ENCODE measurements around the gene KITLG.

Gene KITLG

DNA sequence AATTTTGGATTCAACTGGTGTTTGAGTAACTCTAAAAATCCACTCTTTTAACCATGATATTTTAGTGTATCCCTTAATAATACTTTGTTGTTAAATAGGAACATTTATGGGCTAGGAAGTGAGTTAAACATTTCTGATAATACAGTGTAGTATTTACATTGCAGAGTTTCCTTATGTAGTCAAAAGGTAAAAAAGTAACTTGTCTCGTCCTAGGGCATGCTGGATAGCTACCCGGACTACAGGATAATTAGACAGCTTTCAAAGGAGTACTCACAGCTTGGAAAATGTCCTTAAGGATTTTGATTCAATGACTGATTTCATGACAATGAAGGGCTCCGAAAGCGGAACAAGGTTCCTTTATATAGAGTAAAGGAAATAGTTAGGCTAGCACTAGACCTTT, 14.5 kb upstream of the KITLG start:
- Histone ChIP-seq H3K4me3 (ENCODE audit: low read length) (no peak overlapping the region), H3K4me1 (ENCODE audit: insufficient read depth, low read length) (no peaks in the 10 kb centered on the region), H3K27me3 (ENCODE audit: insufficient read depth, low read length) (no peaks in the 10 kb centered on the region), H3K9me3 (ENCODE audit: low read length) (no peaks in the 10 kb centered on the region), H2AFZ (ENCODE audit: low read depth, low read length) (no peak overlapping the region), H3K36me3 (ENCODE audit: insufficient read depth, low read length) (no peaks in the 10 kb centered on the region)

DNA sequence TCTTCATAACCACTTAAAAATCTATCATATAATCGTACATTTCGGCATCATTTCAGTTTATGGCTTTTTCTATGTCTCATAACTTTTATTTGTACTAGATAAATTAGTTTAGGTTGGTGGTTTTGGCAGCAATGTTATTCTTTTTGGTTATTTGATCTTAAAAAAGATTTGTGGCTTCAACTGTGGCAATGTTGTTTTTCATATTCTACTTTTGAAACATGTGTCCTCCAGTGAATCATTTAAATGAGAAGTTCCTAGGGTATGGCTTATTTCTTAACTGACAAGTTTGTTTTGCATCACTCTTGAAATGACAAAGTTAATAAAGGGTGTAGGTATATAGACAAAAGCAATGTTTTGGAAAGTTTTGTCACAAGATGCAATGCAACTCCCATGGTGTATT, 11.1 kb upstream of the KITLG start:
- Histone ChIP-seq H3K4me3 (ENCODE audit: low read length) (no peak overlapping the region), H3K9me3 (ENCODE audit: low read length) (peaks cover 2% of the 10 kb centered on the region), H3K4me1 (ENCODE audit: insufficient read depth, low read length) (no peaks in the 10 kb centered on the region), H2AFZ (ENCODE audit: low read depth, low read length) (no peak overlapping the region), H3K36me3 (ENCODE audit: insufficient read depth, low read length) (no peaks in the 10 kb centered on the region), H3K27me3 (ENCODE audit: insufficient read depth, low read length) (no peaks in the 10 kb centered on the region)

DNA sequence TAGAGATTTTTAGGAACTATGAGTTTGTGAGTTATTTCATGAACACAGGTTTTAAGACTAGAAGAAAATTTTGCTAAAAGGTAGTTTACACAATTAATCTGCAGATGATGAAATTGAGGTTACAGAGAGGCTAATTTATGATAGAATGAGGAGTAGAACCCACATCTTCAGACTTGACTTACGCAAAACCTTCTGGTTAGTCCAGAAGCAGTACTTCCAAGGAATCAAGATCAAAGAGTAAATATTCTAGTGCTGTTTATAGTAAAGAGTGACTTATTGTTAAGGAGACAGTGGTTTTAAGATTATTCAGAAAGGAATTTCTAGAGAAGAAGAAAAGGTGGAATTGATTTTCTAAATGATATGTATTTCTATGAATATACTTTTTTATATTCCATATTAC, 10.6 kb upstream of the KITLG start:
- no peaks in the 10 kb centered on the region for H3K4me1 ChIP-seq (ENCODE audit: insufficient read depth, low read length)
- no peak overlapping the region for H2AFZ ChIP-seq (ENCODE audit: low read depth, low read length)
- no peak overlapping the region for H3K4me3 ChIP-seq (ENCODE audit: low read length)
- H3K9me3 ChIP-seq (ENCODE audit: low read length), result peaks cover 2% of the 10 kb centered on the region
- no peaks in the 10 kb centered on the region for H3K36me3 ChIP-seq (ENCODE audit: insufficient read depth, low read length)
- no peaks in the 10 kb centered on the region for H3K27me3 ChIP-seq (ENCODE audit: insufficient read depth, low read length)

DNA sequence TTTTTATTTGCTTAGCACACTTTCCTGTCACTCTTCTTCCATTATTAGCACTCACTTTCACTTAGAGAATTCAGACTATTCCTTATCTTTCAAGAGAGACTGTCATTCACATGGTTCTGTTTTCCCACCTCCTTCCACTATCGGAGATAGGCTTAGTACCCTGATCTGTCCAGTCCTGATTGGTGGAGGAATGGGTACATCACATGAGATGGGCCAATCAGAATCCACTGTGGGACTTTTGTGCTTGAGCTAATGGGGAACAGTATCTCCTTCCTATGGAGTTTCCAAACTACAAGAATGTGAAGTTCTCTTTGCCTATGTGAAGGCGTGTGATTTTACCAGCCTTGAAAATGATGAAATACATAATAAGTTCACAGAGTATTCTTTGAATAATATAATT, 4.8 kb upstream of the KITLG start:
- H3K36me3 ChIP-seq (ENCODE audit: insufficient read depth, low read length), result no peaks in the 10 kb centered on the region
- H3K27me3 ChIP-seq (ENCODE audit: insufficient read depth, low read length), result no peaks in the 10 kb centered on the region
- peaks cover 3% of the 10 kb centered on the region for H3K4me1 ChIP-seq (ENCODE audit: insufficient read depth, low read length)
- no peak overlapping the region for H3K4me3 ChIP-seq (ENCODE audit: low read length)
- H3K9me3 ChIP-seq (ENCODE audit: low read length), result peaks cover 6% of the 10 kb centered on the region
- H2AFZ ChIP-seq (ENCODE audit: low read depth, low read length), result no peak overlapping the region

DNA sequence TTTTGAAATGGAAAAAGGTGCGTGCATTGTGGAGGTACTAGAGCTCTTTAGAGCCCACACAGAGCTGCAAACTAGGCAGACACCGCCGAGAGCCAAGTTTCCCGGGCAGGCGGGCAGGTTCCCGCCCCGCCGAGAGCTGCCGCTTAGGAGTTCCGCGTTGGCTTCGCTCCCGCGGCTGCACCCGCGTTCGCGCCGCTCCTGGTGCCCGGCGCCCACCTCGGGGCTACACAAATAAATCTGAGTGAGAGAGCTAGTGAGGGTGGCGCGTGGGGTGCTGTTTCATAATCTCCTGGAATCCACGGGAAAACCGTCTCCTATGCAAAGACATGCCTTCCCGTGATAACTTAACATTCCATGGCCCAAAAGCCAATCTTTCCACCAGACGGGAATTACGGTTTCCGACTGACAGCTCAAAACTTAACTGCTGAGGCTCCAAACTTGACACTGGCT, 645 bp downstream of the KITLG start:
- H3K27me3 ChIP-seq (ENCODE audit: insufficient read depth, low read length), result no peaks in the 10 kb centered on the region

DNA sequence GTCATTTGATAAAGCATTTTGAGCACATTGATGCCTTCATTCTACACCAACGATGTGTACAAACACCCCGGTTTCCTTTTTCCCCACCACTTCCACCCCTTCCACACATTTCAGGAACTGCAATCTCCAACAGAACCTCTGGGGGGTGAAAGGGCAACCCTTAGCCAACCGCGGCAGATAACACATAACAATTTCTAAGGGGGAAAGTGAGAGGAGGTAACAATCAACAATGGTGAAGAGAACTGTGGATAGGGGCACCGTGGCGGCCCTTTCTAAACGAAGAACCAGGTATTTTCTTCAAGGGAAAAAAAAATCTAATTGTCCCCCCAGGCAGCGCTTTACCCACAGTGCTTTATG, 1.1 kb downstream of the KITLG start:
- Histone ChIP-seq H3K4me3 (ENCODE audit: low read length) (peak overlapping the region; percentile 80), H3K4me1 (ENCODE audit: insufficient read depth, low read length) (peaks cover 51% of the 10 kb centered on the region), H3K27me3 (ENCODE audit: insufficient read depth, low read length) (no peaks in the 10 kb centered on the region), H3K36me3 (ENCODE audit: insufficient read depth, low read length) (no peaks in the 10 kb centered on the region), H3K9me3 (ENCODE audit: low read length) (no peaks in the 10 kb centered on the region), H2AFZ (ENCODE audit: low read depth, low read length) (peak overlapping the region; percentile 63)

More for the DNA sequence above, 645 bp downstream of the KITLG start:
- H3K9me3 ChIP-seq (ENCODE audit: low read length), result no peaks in the 10 kb centered on the region
- peak overlapping the region; percentile 80 for H3K4me3 ChIP-seq (ENCODE audit: low read length)
- H3K36me3 ChIP-seq (ENCODE audit: insufficient read depth, low read length), result no peaks in the 10 kb centered on the region
- peaks cover 46% of the 10 kb centered on the region for H3K4me1 ChIP-seq (ENCODE audit: insufficient read depth, low read length)
- peak overlapping the region; percentile 63 for H2AFZ ChIP-seq (ENCODE audit: low read depth, low read length)

DNA sequence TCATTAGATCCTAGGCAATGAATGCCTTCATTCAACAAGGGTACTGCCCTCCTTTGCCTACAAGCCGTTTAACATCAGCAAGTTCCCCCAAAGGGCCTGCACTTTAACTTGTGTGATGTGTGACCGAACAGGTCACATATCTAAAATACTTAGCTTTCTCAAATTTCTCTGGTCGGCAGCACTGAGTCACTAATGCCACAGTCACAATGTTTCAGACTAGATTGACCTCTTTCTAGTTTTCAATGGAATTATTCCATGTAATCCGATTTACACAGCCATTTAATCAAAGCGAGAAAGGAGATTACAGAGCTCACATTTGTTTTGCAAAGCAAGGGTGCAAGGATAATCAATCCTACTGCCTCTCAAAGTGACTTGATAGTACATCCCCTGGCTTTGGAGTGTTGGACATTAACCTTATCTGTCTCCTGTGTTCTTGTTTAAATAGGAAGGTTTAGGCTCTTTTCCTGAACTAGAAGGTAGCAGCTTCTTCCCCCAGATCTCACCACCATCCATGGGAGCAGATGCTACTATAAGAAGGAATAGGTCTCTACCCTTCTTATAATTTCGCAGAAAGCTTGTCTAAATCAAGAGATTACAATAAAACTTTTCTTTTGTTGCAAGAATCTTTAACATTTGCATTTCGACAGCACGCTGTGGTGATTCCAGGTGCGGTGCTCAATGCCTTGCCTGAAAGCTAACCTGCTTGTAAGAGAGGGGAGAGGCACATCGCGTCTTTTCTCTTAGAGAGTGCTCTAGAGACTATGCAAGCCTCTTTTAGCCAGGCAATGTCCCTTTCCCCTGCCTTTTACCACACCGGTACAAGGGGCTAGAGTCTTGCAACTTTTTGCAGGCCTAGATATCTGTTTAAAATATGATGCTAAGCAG, 1.8 kb downstream of the KITLG start:
- no peaks in the 10 kb centered on the region for H3K27me3 ChIP-seq (ENCODE audit: insufficient read depth, low read length)
- H3K9me3 ChIP-seq (ENCODE audit: low read length), result no peaks in the 10 kb centered on the region
- H3K36me3 ChIP-seq (ENCODE audit: insufficient read depth, low read length), result no peaks in the 10 kb centered on the region
- peak overlapping the region; percentile 80 for H3K4me3 ChIP-seq (ENCODE audit: low read length)
- peaks cover 54% of the 10 kb centered on the region for H3K4me1 ChIP-seq (ENCODE audit: insufficient read depth, low read length)
- H2AFZ ChIP-seq (ENCODE audit: low read depth, low read length), result peak overlapping the region; percentile 63

DNA sequence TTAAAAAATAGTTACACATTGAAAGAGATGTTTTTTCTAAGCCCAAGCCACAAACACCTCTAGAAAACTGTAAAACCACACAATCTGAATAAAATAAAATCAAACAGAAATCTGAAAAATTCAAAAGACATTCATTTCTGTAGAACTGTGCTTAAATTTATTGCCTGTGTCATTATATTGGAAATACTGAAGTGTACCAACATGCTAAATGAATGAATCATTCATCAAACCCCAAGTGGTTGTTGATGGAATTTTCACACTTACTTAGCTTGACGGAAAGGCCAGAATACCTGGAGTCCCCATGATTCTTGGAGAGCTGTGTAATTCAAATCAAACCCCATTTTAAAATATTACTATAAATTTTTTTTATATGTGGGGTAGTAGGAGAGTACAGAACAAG, 2.7 kb downstream of the KITLG start:
- H2AFZ ChIP-seq (ENCODE audit: low read depth, low read length), result no peak overlapping the region
- H3K27me3 ChIP-seq (ENCODE audit: insufficient read depth, low read length), result no peaks in the 10 kb centered on the region
- H3K36me3 ChIP-seq (ENCODE audit: insufficient read depth, low read length), result no peaks in the 10 kb centered on the region
- H3K4me1 ChIP-seq (ENCODE audit: insufficient read depth, low read length), result peaks cover 64% of the 10 kb centered on the region
- no peaks in the 10 kb centered on the region for H3K9me3 ChIP-seq (ENCODE audit: low read length)
- peak overlapping the region; percentile 80 for H3K4me3 ChIP-seq (ENCODE audit: low read length)

DNA sequence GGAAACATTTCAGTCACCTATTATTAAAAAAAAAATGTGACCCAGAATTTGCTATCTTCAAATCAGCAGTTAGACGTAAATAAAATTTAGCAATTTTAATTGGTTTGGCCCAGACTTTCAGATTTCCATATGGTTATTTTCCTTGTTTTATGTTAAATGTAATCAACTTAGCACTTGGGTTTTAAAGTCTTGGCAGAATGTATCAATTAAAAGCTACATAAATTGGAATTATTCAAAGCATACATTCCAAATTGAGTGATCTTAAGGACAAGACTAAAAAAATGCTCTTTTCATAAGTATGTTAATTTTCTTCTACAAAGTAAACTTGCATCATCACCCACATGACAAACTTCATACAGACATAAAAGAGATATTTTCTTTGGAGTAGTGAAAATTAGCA, 3.4 kb downstream of the KITLG start:
- H2AFZ ChIP-seq (ENCODE audit: low read depth, low read length), result no peak overlapping the region
- H3K4me1 ChIP-seq (ENCODE audit: insufficient read depth, low read length), result peaks cover 65% of the 10 kb centered on the region
- H3K9me3 ChIP-seq (ENCODE audit: low read length), result no peaks in the 10 kb centered on the region
- no peaks in the 10 kb centered on the region for H3K27me3 ChIP-seq (ENCODE audit: insufficient read depth, low read length)
- no peak overlapping the region for H3K4me3 ChIP-seq (ENCODE audit: low read length)
- H3K36me3 ChIP-seq (ENCODE audit: insufficient read depth, low read length), result no peaks in the 10 kb centered on the region

DNA sequence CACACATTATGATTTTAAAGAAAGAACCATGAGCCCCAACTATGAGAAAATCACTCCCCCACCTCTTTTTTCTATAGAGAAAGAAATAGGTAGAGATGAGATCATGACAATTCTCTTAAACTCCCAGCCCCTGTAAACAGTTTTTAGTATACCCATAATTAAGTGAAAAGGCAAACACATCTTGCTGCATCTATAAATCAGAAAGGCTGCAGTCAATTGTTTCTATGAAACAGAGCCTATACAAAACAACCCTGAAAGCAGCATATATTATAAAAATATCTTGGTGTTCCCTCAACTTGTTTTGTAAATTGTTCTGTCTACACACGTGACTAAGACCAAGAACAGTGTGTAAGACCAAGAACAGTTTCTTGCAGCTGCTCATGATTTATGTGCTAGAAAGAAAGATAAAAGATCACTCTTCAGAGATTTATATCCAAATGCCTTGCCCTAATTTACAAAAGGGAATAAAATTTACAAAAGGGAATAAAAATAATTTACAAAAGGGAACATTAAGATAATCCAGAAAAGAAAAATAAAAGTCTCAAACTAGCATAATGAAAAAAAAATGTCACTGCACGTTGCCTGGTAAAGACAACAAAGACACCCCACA, 4.8 kb downstream of the KITLG start:
- H2AFZ ChIP-seq (ENCODE audit: low read depth, low read length), result no peak overlapping the region
- no peaks in the 10 kb centered on the region for H3K27me3 ChIP-seq (ENCODE audit: insufficient read depth, low read length)
- H3K36me3 ChIP-seq (ENCODE audit: insufficient read depth, low read length), result no peaks in the 10 kb centered on the region
- H3K9me3 ChIP-seq (ENCODE audit: low read length), result no peaks in the 10 kb centered on the region
- peaks cover 62% of the 10 kb centered on the region for H3K4me1 ChIP-seq (ENCODE audit: insufficient read depth, low read length)
- H3K4me3 ChIP-seq (ENCODE audit: low read length), result no peak overlapping the region

DNA sequence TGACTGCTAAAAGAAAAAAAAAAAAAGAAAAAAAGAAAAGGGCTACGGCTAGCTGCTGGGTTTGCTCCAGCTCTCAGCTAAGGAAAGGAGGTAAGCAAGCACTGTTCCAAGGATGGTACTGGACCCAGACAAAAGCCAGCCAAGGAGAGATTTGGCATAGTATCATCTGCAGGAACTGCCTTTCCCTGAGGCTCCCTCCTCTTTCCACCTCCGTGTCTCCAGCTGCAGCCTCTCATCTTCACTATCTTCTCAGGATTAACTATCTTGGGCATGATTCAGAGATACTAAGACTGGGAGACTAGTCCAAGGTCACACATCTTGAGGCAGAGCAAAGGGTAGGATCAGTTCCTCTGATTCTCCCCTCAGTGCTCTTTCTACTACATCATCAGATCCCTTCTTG, 6.0 kb downstream of the KITLG start:
- Histone ChIP-seq H3K4me1 (ENCODE audit: insufficient read depth, low read length) (peaks cover 62% of the 10 kb centered on the region), H2AFZ (ENCODE audit: low read depth, low read length) (no peak overlapping the region), H3K4me3 (ENCODE audit: low read length) (no peak overlapping the region), H3K27me3 (ENCODE audit: insufficient read depth, low read length) (no peaks in the 10 kb centered on the region), H3K36me3 (ENCODE audit: insufficient read depth, low read length) (no peaks in the 10 kb centered on the region), H3K9me3 (ENCODE audit: low read length) (no peaks in the 10 kb centered on the region)

DNA sequence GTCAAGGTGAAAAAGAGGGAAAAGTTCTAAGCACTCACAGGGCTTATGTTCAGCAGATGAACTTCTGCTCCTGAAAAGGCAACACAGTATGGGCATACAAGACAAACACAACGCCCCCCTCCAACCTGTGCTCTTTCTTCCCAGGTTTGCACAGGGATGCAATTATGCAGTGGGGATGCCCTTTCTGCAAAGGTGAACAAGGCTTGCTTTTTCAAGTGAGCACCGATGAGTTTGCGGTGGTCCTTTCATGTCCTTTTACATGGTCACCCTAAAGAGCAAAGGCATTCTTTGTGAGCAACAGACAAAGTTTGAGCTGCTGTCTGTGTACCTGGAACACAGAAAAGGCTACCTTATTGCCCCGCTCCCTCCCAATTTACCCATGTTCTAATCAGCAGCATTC, 6.7 kb downstream of the KITLG start:
- Histone ChIP-seq H3K36me3 (ENCODE audit: insufficient read depth, low read length) (no peaks in the 10 kb centered on the region), H3K4me1 (ENCODE audit: insufficient read depth, low read length) (peaks cover 55% of the 10 kb centered on the region), H3K4me3 (ENCODE audit: low read length) (no peak overlapping the region)

DNA sequence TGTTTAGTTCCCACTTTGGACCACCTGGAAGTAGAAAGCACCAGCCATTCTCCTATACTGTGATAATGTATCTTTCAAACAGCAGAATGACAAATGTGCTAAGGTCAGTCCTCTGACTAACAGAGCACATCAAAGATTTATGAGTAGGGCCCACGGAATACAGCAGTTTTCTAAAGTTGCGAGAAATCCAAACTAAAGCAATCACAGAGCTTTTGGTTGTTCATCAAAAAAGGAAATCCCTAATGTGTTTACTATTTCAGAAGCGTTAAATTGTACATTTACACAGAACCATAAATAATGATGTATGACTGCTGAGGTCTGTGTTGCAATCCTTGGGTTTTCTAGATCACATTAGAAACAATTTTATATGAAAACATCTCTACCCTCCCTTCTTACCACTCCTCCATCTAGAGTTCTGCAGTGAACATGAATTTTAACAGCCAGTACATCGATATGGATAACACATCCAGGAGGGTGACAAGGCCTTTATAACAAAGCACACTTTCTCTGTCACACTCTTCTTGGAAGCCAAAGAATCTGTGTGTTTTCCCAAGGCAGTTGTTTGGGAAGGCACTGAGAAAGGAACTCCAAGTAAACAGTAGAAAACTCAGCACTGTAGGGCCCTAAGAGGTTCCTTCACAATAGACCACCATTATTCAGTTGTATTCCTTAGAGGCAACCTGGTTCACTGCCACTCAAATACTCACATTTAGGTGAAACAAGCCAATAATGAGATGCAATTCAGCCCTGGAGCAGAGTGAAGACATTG, 7.3 kb downstream of the KITLG start:
- Histone ChIP-seq H3K4me3 (ENCODE audit: low read length) (no peak overlapping the region), H3K27me3 (ENCODE audit: insufficient read depth, low read length) (no peaks in the 10 kb centered on the region)

More for the DNA sequence above, 6.7 kb downstream of the KITLG start:
- Histone ChIP-seq H3K9me3 (ENCODE audit: low read length) (no peaks in the 10 kb centered on the region), H2AFZ (ENCODE audit: low read depth, low read length) (no peak overlapping the region), H3K27me3 (ENCODE audit: insufficient read depth, low read length) (no peaks in the 10 kb centered on the region)

More for the DNA sequence above, 7.3 kb downstream of the KITLG start:
- Histone ChIP-seq H3K36me3 (ENCODE audit: insufficient read depth, low read length) (no peaks in the 10 kb centered on the region), H3K4me1 (ENCODE audit: insufficient read depth, low read length) (peaks cover 50% of the 10 kb centered on the region), H2AFZ (ENCODE audit: low read depth, low read length) (no peak overlapping the region), H3K9me3 (ENCODE audit: low read length) (no peaks in the 10 kb centered on the region)

Data from neuron (in vitro differentiated cells).